Measurements from ENCODE around the gene TRPM6. TPM values are rescaled to one million over a fixed set of nuclear protein-coding genes. Genes with fewer than 3 reads are reported as not detected.

Gene TRPM6
- total RNA-seq, result under 1 TPM; under 0.01 to 0.43 (median 0.25) TPM
- polyA plus RNA-seq, result under 1 TPM; 0.10 to 0.20 (median 0.16) TPM
- long read RNA-seq, donor 1, result 0 reads
- long read RNA-seq, donor 2, result 0 reads
- long read RNA-seq, donor 3, result 0 reads
- long read RNA-seq, donor 4, result 0 reads
- long read RNA-seq, donor 5, result 0 reads
- long read RNA-seq, donor 6, result 0 reads
- long read RNA-seq, donor 7, result 0 reads
- long read RNA-seq, donor 8, result 0 reads
- long read RNA-seq, donor 9, result 0 reads
- long read RNA-seq, donor 10, result 0 reads

- H3K27ac ChIP-seq, result peak within 1 kb of the TSS in 2 of 5 donors; percentile 39 to 60
- H3K36me3 ChIP-seq (replicated peaks in 1 of 2), result no peaks in the 10 kb centered on the region
- DNase-seq, result peak; percentile 58 to 84 (median 76)
- peaks cover 0 to 7% of the 10 kb centered on the region in 2 donors for H3K4me1 ChIP-seq (replicated peaks in 1 of 2)
- H3K9me3 ChIP-seq (replicated peaks in 1 of 3), result no peaks in the 10 kb centered on the region
- TF ChIP-seq CTCF (IDR thresholded peaks at IDR 0.05) (no peak), POLR2A (IDR thresholded peaks at IDR 0.05) (no peak)
- intact Hi-C loops (cut with DNase I), result no loop called here
- H3K4me3 ChIP-seq, result peak within 1 kb of the TSS in 2 of 4 donors; percentile 37 to 60
- H3K27me3 ChIP-seq, result no peaks in the 10 kb centered on the region
- WGBS, 4 donors, result 3 to 11% (median 4%) methylated on average over 24 to 64 of the region's 64 CpGs
Measured at GRCh38 chr9:74887041-74887980, at the start of gene TRPM6. Gene TRPM6, minus strand, starts transcription at chr9:74887921. Its CDS starts 65 bp downstream, at chr9:74887856.

- Histone ChIP-seq H3K9me3 (replicated peaks in 1 of 3) (peaks cover 0 to 7% (median 3%) of the 10 kb centered on the region in 3 donors), H3K27ac (no peak overlapping the region), H3K4me3 (no peak overlapping the region), H3K27me3 (no peaks in the 10 kb centered on the region), H3K36me3 (replicated peaks in 1 of 2) (no peaks in the 10 kb centered on the region), H3K4me1 (replicated peaks in 1 of 2) (no peaks in the 10 kb centered on the region)
- WGBS, 4 donors, result 76 to 87% (median 83%) methylated on average over 8 of the region's 8 CpGs
- intact Hi-C loops (cut with DNase I), result no loop called here
- TF ChIP-seq CTCF (IDR thresholded peaks at IDR 0.05) (no peak), POLR2A (IDR thresholded peaks at IDR 0.05) (no peak)
- no peak for DNase-seq
Measured at GRCh38 chr9:74935008-74935407, 47.3 kb upstream of the TRPM6 start.

- no peaks in the 10 kb centered on the region for H3K9me3 ChIP-seq (replicated peaks in 1 of 3)
- intact Hi-C loops (cut with DNase I), result no loop called here
- no peak overlapping the region for H3K4me3 ChIP-seq
- no peak for DNase-seq
- no peaks in the 10 kb centered on the region for H3K27me3 ChIP-seq
- TF ChIP-seq CTCF (IDR thresholded peaks at IDR 0.05) (no peak), POLR2A (IDR thresholded peaks at IDR 0.05) (no peak)
- no peak overlapping the region for H3K27ac ChIP-seq
- WGBS, 4 donors, result 57 to 96% (median 93%) methylated on average over 1 of the region's 1 CpG
- no peaks in the 10 kb centered on the region for H3K4me1 ChIP-seq (replicated peaks in 1 of 2)
- no peaks in the 10 kb centered on the region for H3K36me3 ChIP-seq (replicated peaks in 1 of 2)
Measured at GRCh38 chr9:74921737-74922136, 34.0 kb upstream of the TRPM6 start.

GRCh38 chr9:74920944-74921626, 33.4 kb upstream of the TRPM6 start:
- 73 to 76% (median 75%) methylated on average over 3 of the region's 3 CpGs for WGBS, 4 donors
- DNase-seq, result no peak
- intact Hi-C loops (cut with DNase I), result no loop called here
- Histone ChIP-seq H3K36me3 (replicated peaks in 1 of 2) (no peaks in the 10 kb centered on the region), H3K27ac (no peak overlapping the region), H3K27me3 (no peaks in the 10 kb centered on the region), H3K4me3 (no peak overlapping the region), H3K9me3 (replicated peaks in 1 of 3) (no peaks in the 10 kb centered on the region), H3K4me1 (replicated peaks in 1 of 2) (no peaks in the 10 kb centered on the region)
- TF ChIP-seq POLR2A (IDR thresholded peaks at IDR 0.05), result no peak
- TF ChIP-seq CTCF (IDR thresholded peaks at IDR 0.05), result no peak
